ENCODE measurements around the gene SDK1.

SDK1 gene

GRCh38 chr7:4072161-4072925 lies 771.3 kb downstream of the SDK1 start:
- Histone ChIP-seq H3K9me3 (no peaks in the 10 kb centered on the region), H3K27me3 (no peaks in the 10 kb centered on the region)
- TF ChIP-seq CTCF (IDR thresholded peaks at IDR 0.05; ENCODE audit: low read depth, low read length) = no peak

GRCh38 chr7:4073052-4073451 lies 772.0 kb downstream of the SDK1 start:
- Histone ChIP-seq H3K4me1 (no peaks in the 10 kb centered on the region), H3K27me3 (no peaks in the 10 kb centered on the region), H3K4me3 (ENCODE audit: low read depth, low read length) (no peak overlapping the region), H3K9me3 (no peaks in the 10 kb centered on the region), H3K36me3 (no peaks in the 10 kb centered on the region)
- DNase-seq = no peak
- TF ChIP-seq CTCF (IDR thresholded peaks at IDR 0.05; ENCODE audit: low read depth, low read length) = no peak

More at GRCh38 chr7:4072161-4072925, 771.3 kb downstream of the SDK1 start:
- no peak overlapping the region for H3K4me3 ChIP-seq (ENCODE audit: low read depth, low read length)
- no peaks in the 10 kb centered on the region for H3K4me1 ChIP-seq
- no peaks in the 10 kb centered on the region for H3K36me3 ChIP-seq
- no peak for DNase-seq

GRCh38 chr7:4073750-4074149 lies 772.7 kb downstream of the SDK1 start:
- no peak overlapping the region for H3K4me3 ChIP-seq (ENCODE audit: low read depth, low read length)
- H3K4me1 ChIP-seq = no peaks in the 10 kb centered on the region
- no peaks in the 10 kb centered on the region for H3K9me3 ChIP-seq
- no peak for DNase-seq
- TF ChIP-seq CTCF (IDR thresholded peaks at IDR 0.05; ENCODE audit: low read depth, low read length) = no peak
- no peaks in the 10 kb centered on the region for H3K36me3 ChIP-seq
- no peaks in the 10 kb centered on the region for H3K27me3 ChIP-seq

GRCh38 chr7:4074407-4074806 lies 773.4 kb downstream of the SDK1 start:
- TF ChIP-seq CTCF (IDR thresholded peaks at IDR 0.05; ENCODE audit: low read depth, low read length) = no peak
- no peak for DNase-seq
- H3K27me3 ChIP-seq = no peaks in the 10 kb centered on the region
- H3K9me3 ChIP-seq = no peaks in the 10 kb centered on the region
- H3K36me3 ChIP-seq = no peaks in the 10 kb centered on the region
- H3K4me1 ChIP-seq = no peaks in the 10 kb centered on the region
- H3K4me3 ChIP-seq (ENCODE audit: low read depth, low read length) = no peak overlapping the region

- DNase-seq = no peak
- H3K4me3 ChIP-seq (ENCODE audit: low read depth, low read length) = no peak overlapping the region
- H3K27me3 ChIP-seq = no peaks in the 10 kb centered on the region
- no peaks in the 10 kb centered on the region for H3K9me3 ChIP-seq
- no peaks in the 10 kb centered on the region for H3K4me1 ChIP-seq
- H3K36me3 ChIP-seq = no peaks in the 10 kb centered on the region
- no peak for TF ChIP-seq CTCF (IDR thresholded peaks at IDR 0.05; ENCODE audit: low read depth, low read length)
Measured at GRCh38 chr7:4074994-4075393, 773.9 kb downstream of the SDK1 start.

- Histone ChIP-seq H3K4me3 (ENCODE audit: low read depth, low read length) (no peak overlapping the region), H3K4me1 (no peaks in the 10 kb centered on the region), H3K27me3 (no peaks in the 10 kb centered on the region), H3K36me3 (no peaks in the 10 kb centered on the region), H3K9me3 (no peaks in the 10 kb centered on the region)
- DNase-seq = no peak
- TF ChIP-seq CTCF (IDR thresholded peaks at IDR 0.05; ENCODE audit: low read depth, low read length) = no peak
Measured at GRCh38 chr7:4076701-4077294, 775.7 kb downstream of the SDK1 start.
